Caco-2 (cell line): ENCODE results near the gene NUP153. TPM values are rescaled to one million over a fixed set of nuclear protein-coding genes. Genes with fewer than 3 reads are reported as not detected.
A peak's percentile ranks its signal among the peaks of the same experiment; 100 is the strongest.

ENCODE experiments used
- BruUV-seq: library from RNA; stranded (reverse); fragments of 400-500 nt; replicated peaks from 2 replicates; lab custom pipeline; 2021; lab: Mats Ljungman, UMichigan
- CTCF ChIA-PET: fragments of 300-600 bp; sonication (Branson Sonifier 250); formaldehyde crosslinking; loops from one replicate; lab custom pipeline; 2022; ENCODE audit warnings: antibody characterized with exemption; lab: Charles Lee
- POLR2A ChIA-PET: fragments of 300-600 bp; sonication (Branson Sonifier 250); formaldehyde crosslinking; loops from one replicate; lab custom pipeline; 2022; ENCODE audit warnings: antibody characterized with exemption; lab: Charles Lee
- DNase-seq, 2 experiments: peaks; one replicate each; pipeline versions ENCODE4 v3.0.0 to v3.0.0-alpha.2; 2020 to 2022
- H3K27me3 ChIP-seq: replicated peaks from 2 replicates; pipeline ENCODE4 v1.6.0; 2011; ENCODE audit warnings: low read length; ENCODE audit not compliant: control insufficient read depth, insufficient read depth
- H3K36me3 ChIP-seq: 2 replicates; pipeline ENCODE4 v1.5.1; 2011; ENCODE audit warnings: low read length; ENCODE audit not compliant: control insufficient read depth, insufficient read depth
- H3K4me1 ChIP-seq: fragments of 250-450 bp; sonication (Bioruptor Pico); 2 replicates; pipeline ENCODE4 v1.5.1; 2020; ENCODE audit warnings: mild to moderate bottlenecking
- H3K4me3 ChIP-seq: 2 replicates; pipeline ENCODE4 v1.5.1; 2011; ENCODE audit warnings: low read depth, mild to moderate bottlenecking, control low read depth, low read length
- H3K9me3 ChIP-seq: fragments of 250-450 bp; sonication (Bioruptor Pico); 2 replicates; pipeline ENCODE4 v1.5.1; 2020; ENCODE audit warnings: mild to moderate bottlenecking, moderate library complexity
- H3K27ac Mint-ChIP-seq: one replicate; pipeline ENCODE4 v1.8.0; 2022; ENCODE audit warnings: mixed read lengths; ENCODE audit not compliant: unreplicated experiment
- H3K27me3 Mint-ChIP-seq: one replicate; pipeline ENCODE4 v1.8.0; 2022; ENCODE audit warnings: mixed read lengths; ENCODE audit not compliant: insufficient read depth, unreplicated experiment
- H3K36me3 Mint-ChIP-seq: one replicate; pipeline ENCODE4 v1.8.0; 2022; ENCODE audit warnings: mild to moderate bottlenecking, mixed read lengths; ENCODE audit not compliant: insufficient read depth, unreplicated experiment
- H3K4me1 Mint-ChIP-seq: one replicate; pipeline ENCODE4 v1.8.0; 2022; ENCODE audit warnings: low read depth, mixed read lengths; ENCODE audit not compliant: unreplicated experiment
- H3K4me3 Mint-ChIP-seq: one replicate; pipeline ENCODE4 v1.8.0; 2022; ENCODE audit warnings: mild to moderate bottlenecking, moderate library complexity, mixed read lengths; ENCODE audit not compliant: unreplicated experiment
- H3K9me3 Mint-ChIP-seq: one replicate; pipeline ENCODE4 v1.8.0; 2022; ENCODE audit warnings: mixed read lengths; ENCODE audit not compliant: unreplicated experiment
- CTCF ChIP-seq, 2 experiments: fragments of 200-600 bp in 1 of 2; IDR thresholded peaks; 1 replicate in 1 of 2; 2 replicates in 1 of 2; pipeline versions ENCODE4 v1.5.1 to v1.8.0; 2011 to 2022; ENCODE audit warnings: antibody characterized with exemption in 1 of 2, control low read depth in 1 of 2, inconsistent platforms in 1 of 2, low read depth in 1 of 2, low read length in 1 of 2, mild to moderate bottlenecking in 1 of 2, moderate library complexity in 1 of 2; ENCODE audit not compliant: insufficient read depth in 1 of 2, severe bottlenecking in 1 of 2, unreplicated experiment in 1 of 2
- intact Hi-C: fragments of 100-400 bp; cut with micrococcal nuclease; formaldehyde crosslinking; loops from one replicate; pipeline ENCODE4 v1.10.0; 2022; ENCODE audit not compliant: unreplicated experiment
- total RNA-seq: library from RNA; stranded (reverse); gene quantifications from 2 replicates; pipeline ENCODE4 v1.2.3, GENCODE V29; 2022

The NUP153 gene
- total RNA-seq, 1 experiment from 2014 or later, result 53.9 TPM

GRCh38 chr6:17650656-17651309 is 55.9 kb downstream of the NUP153 start:
- H3K4me1 ChIP-seq, result peaks cover 4% of the 10 kb centered on the region; the same call in 1 of the 2 replicates
- Mint-ChIP-seq H3K27ac (no peak overlapping the region), H3K4me1 (peaks cover 6% of the 10 kb centered on the region), H3K36me3 (peaks cover 86% of the 10 kb centered on the region), H3K4me3 (no peak overlapping the region), H3K27me3 (no peaks in the 10 kb centered on the region), H3K9me3 (no peaks in the 10 kb centered on the region)
- H3K9me3 ChIP-seq, result no peaks in the 10 kb centered on the region
- H3K27me3 ChIP-seq, result no peaks in the 10 kb centered on the region
- DNase-seq, result no peak
- ChIA-PET POLR2A (no interaction called here), CTCF (no interaction called here)
- TF ChIP-seq CTCF (IDR thresholded peaks at IDR 0.05; ENCODE audit: insufficient read depth in 1 of 2, low read depth in 1 of 2, low read length in 1 of 2, severe bottlenecking in 1 of 2, unreplicated experiment in 1 of 2), result no peak
- BruUV-seq, result TSS peak; percentile 5
- intact Hi-C loops, result no loop called here
- H3K36me3 ChIP-seq, result no peaks in the 10 kb centered on the region
- no peak overlapping the region for H3K4me3 ChIP-seq

GRCh38 chr6:17648745-17649144 is 58.0 kb downstream of the NUP153 start:
- ChIA-PET POLR2A (no interaction called here), CTCF (no interaction called here)
- TF ChIP-seq CTCF (IDR thresholded peaks at IDR 0.05; ENCODE audit: insufficient read depth in 1 of 2, low read depth in 1 of 2, low read length in 1 of 2, severe bottlenecking in 1 of 2, unreplicated experiment in 1 of 2), result no peak
- H3K4me1 Mint-ChIP-seq, result peaks cover 6% of the 10 kb centered on the region
- intact Hi-C loops, result no loop called here
- no peaks in the 10 kb centered on the region for H3K9me3 ChIP-seq
- no TSS peak for BruUV-seq
- H3K36me3 ChIP-seq, result 0 out of 2 replicates have a peak, but pooled peaks cover 1% of the 10 kb centered on the region
- H3K27me3 Mint-ChIP-seq, result no peaks in the 10 kb centered on the region
- H3K27me3 ChIP-seq, result no peaks in the 10 kb centered on the region
- H3K4me3 ChIP-seq, result no peak overlapping the region
- DNase-seq, result no peak
- H3K36me3 Mint-ChIP-seq, result peaks cover 85% of the 10 kb centered on the region
- H3K4me1 ChIP-seq, result peaks cover 4% of the 10 kb centered on the region; the same call in 1 of the 2 replicates
- H3K9me3 Mint-ChIP-seq, result no peaks in the 10 kb centered on the region
- no peak overlapping the region for H3K27ac Mint-ChIP-seq
- H3K4me3 Mint-ChIP-seq, result no peak overlapping the region

- Histone ChIP-seq H3K4me1 (no peaks in the 10 kb centered on the region), H3K9me3 (no peaks in the 10 kb centered on the region; the same call in 1 of the 2 replicates), H3K4me3 (no peak overlapping the region), H3K36me3 (peaks cover 1% of the 10 kb centered on the region; the same call in 1 of the 2 replicates), H3K27me3 (no peaks in the 10 kb centered on the region)
- Mint-ChIP-seq H3K4me1 (no peaks in the 10 kb centered on the region), H3K36me3 (peaks cover 95% of the 10 kb centered on the region), H3K27ac (peak overlapping the region; percentile 67), H3K27me3 (no peaks in the 10 kb centered on the region), H3K4me3 (no peak overlapping the region), H3K9me3 (no peaks in the 10 kb centered on the region)
- no TSS peak for BruUV-seq
- peak in 1 of 2 experiments; percentile 9 for DNase-seq
- ChIA-PET POLR2A (no interaction called here), CTCF (no interaction called here)
- TF ChIP-seq CTCF (IDR thresholded peaks at IDR 0.05; ENCODE audit: insufficient read depth in 1 of 2, low read depth in 1 of 2, low read length in 1 of 2, severe bottlenecking in 1 of 2, unreplicated experiment in 1 of 2), result no peak
- intact Hi-C loops, result no loop called here
Observed at GRCh38 chr6:17640477-17640917, 66.2 kb downstream of the NUP153 start.
